H9 (cell line): ENCODE measurements around the gene SDK1. TPM values are rescaled to one million over a fixed set of nuclear protein-coding genes. Genes with fewer than 3 reads are reported as not detected.

Source experiments
- DNase-seq: peaks from one replicate; pipeline ENCODE4 v3.0.0-alpha.2; 2017
- H2AFZ ChIP-seq: one replicate; pipeline ENCODE4 v1.6.1; 2013; ENCODE audit warnings: mild to moderate bottlenecking, low read length, control low read depth, moderate library complexity
- H2AK5ac ChIP-seq: 2 replicates; pipeline ENCODE4 v1.6.1; 2013; ENCODE audit warnings: low read length, control low read depth, mixed read lengths; ENCODE audit not compliant: insufficient read length
- H2BK120ac ChIP-seq: one replicate; pipeline ENCODE4 v1.6.1; 2013; ENCODE audit warnings: low read depth, mild to moderate bottlenecking, low read length, control low read depth, inconsistent platforms; ENCODE audit not compliant: poor library complexity, severe bottlenecking
- H2BK12ac ChIP-seq: 2 replicates; pipeline ENCODE4 v1.6.1; 2013; ENCODE audit warnings: low read length, control low read depth, mixed read lengths, low read depth; ENCODE audit not compliant: insufficient read length
- H2BK15ac ChIP-seq: 2 replicates; pipeline ENCODE4 v1.6.1; 2013; ENCODE audit warnings: low read depth, low read length, control low read depth
- H2BK20ac ChIP-seq: one replicate; pipeline ENCODE4 v1.6.1; 2013; ENCODE audit warnings: low read depth, mild to moderate bottlenecking, low read length, control low read depth, inconsistent platforms; ENCODE audit not compliant: poor library complexity, severe bottlenecking
- H2BK5ac ChIP-seq: 2 replicates; pipeline ENCODE4 v1.6.1; 2013; ENCODE audit warnings: low read length, control low read depth, mixed read lengths; ENCODE audit not compliant: insufficient read length
- H3K14ac ChIP-seq: 2 replicates; pipeline ENCODE4 v1.6.1; 2013; ENCODE audit warnings: low read length, control low read depth; ENCODE audit not compliant: insufficient read depth
- H3K18ac ChIP-seq: 2 replicates; pipeline ENCODE4 v1.6.1; 2013; ENCODE audit warnings: low read depth, mild to moderate bottlenecking, mixed read lengths, low read length, control low read depth; ENCODE audit not compliant: insufficient read length
- H3K23ac ChIP-seq: 2 replicates; pipeline ENCODE4 v1.6.1; 2013; ENCODE audit warnings: low read length, control low read depth, mixed read lengths, low read depth; ENCODE audit not compliant: insufficient read length
- H3K23me2 ChIP-seq: 2 replicates; pipeline ENCODE4 v1.6.1; 2013; ENCODE audit warnings: low read depth, mild to moderate bottlenecking, mixed read lengths, low read length, control low read depth; ENCODE audit not compliant: insufficient read length, poor library complexity, severe bottlenecking
- H3K27ac ChIP-seq: 2 replicates; pipeline ENCODE4 v1.5.1; 2013; ENCODE audit warnings: low read length, control low read depth, mixed read lengths, low read depth; ENCODE audit not compliant: insufficient read length
- H3K27me3 ChIP-seq: 2 replicates; pipeline ENCODE4 v1.6.1; 2013; ENCODE audit warnings: low read length, control low read depth, inconsistent platforms; ENCODE audit not compliant: insufficient read depth
- H3K4ac ChIP-seq: 2 replicates; pipeline ENCODE4 v1.6.1; 2013; ENCODE audit warnings: low read depth, mild to moderate bottlenecking, control low read depth, inconsistent platforms, low read length, moderate library complexity
- H3K4me1 ChIP-seq: 2 replicates; pipeline ENCODE4 v1.6.1; 2013; ENCODE audit warnings: low read length, control low read depth, inconsistent platforms; ENCODE audit not compliant: insufficient read depth
- H3K4me2 ChIP-seq: 2 replicates; pipeline ENCODE4 v1.6.1; 2013; ENCODE audit warnings: low read length, control low read depth, mixed read lengths; ENCODE audit not compliant: insufficient read length, insufficient read depth
- H3K56ac ChIP-seq: 2 replicates; pipeline ENCODE4 v1.6.1; 2013; ENCODE audit warnings: low read depth, mild to moderate bottlenecking, mixed read lengths, low read length, control low read depth; ENCODE audit not compliant: insufficient read length
- H3K79me1 ChIP-seq: 2 replicates; pipeline ENCODE4 v1.6.1; 2013; ENCODE audit warnings: low read depth, mild to moderate bottlenecking, moderate library complexity, low read length, control low read depth, inconsistent platforms; ENCODE audit not compliant: insufficient read depth, poor library complexity, severe bottlenecking
- H3K79me2 ChIP-seq: 2 replicates; pipeline ENCODE4 v1.6.1; 2013; ENCODE audit warnings: low read length, control low read depth, inconsistent platforms; ENCODE audit not compliant: insufficient read depth
- H3K9ac ChIP-seq: 2 replicates; pipeline ENCODE4 v1.6.1; 2013; ENCODE audit warnings: low read length, control low read depth, mixed read lengths; ENCODE audit not compliant: insufficient read length; ENCODE audit errors: extremely low read depth
- H3K9me3 ChIP-seq: one replicate; pipeline ENCODE4 v1.6.1; 2013; ENCODE audit warnings: low read depth, low read length, inconsistent platforms; ENCODE audit not compliant: control insufficient read depth
- H3T11ph ChIP-seq: one replicate; pipeline ENCODE4 v1.6.1; 2013; ENCODE audit warnings: mild to moderate bottlenecking, low read length, control low read depth, inconsistent platforms
- H4K20me1 ChIP-seq: one replicate; pipeline ENCODE4 v1.6.1; 2013; ENCODE audit not compliant: control insufficient read depth, insufficient read length, insufficient read depth
- H4K5ac ChIP-seq: 2 replicates; pipeline ENCODE4 v1.6.1; 2013; ENCODE audit warnings: low read depth, mild to moderate bottlenecking, mixed read lengths, low read length, control low read depth; ENCODE audit not compliant: insufficient read length
- H4K8ac ChIP-seq: replicated peaks from 2 replicates; pipeline ENCODE4 v1.6.1; 2013; ENCODE audit warnings: low read length, control low read depth, mixed read lengths, low read depth; ENCODE audit not compliant: insufficient read length
- H4K91ac ChIP-seq: 2 replicates; pipeline ENCODE4 v1.6.1; 2013; ENCODE audit warnings: low read depth, mild to moderate bottlenecking, moderate library complexity, mixed read lengths, low read length, control low read depth; ENCODE audit not compliant: insufficient read length
- H3K27ac Mint-ChIP-seq, 3 experiments: 2 replicates in 2 of 3; 3 replicates in 1 of 3; pipeline ENCODE4 v1.8.0; 2020 to 2021; ENCODE audit warnings: mixed read lengths in 3 of 3, mild to moderate bottlenecking in 1 of 3, moderate library complexity in 1 of 3
- H3K27me3 Mint-ChIP-seq: 2 replicates; pipeline ENCODE4 v1.8.0; 2021; ENCODE audit warnings: low read depth, mild to moderate bottlenecking, moderate library complexity, mixed read lengths
- H3K36me3 Mint-ChIP-seq, 3 experiments: 2 replicates in 2 of 3; 3 replicates in 1 of 3; pipeline ENCODE4 v1.8.0; 2020 to 2021; ENCODE audit warnings: low read depth in 3 of 3, mixed read lengths in 3 of 3; ENCODE audit not compliant: insufficient read depth in 1 of 3
- H3K4me1 Mint-ChIP-seq, 2 experiments: 2 replicates each; pipeline ENCODE4 v1.8.0; 2020; ENCODE audit warnings: mixed read lengths in 2 of 2
- H3K4me3 Mint-ChIP-seq, 2 experiments: 2 replicates in 1 of 2; 3 replicates in 1 of 2; pipeline ENCODE4 v1.8.0; 2020 to 2021; ENCODE audit warnings: mild to moderate bottlenecking in 2 of 2, mixed read lengths in 2 of 2, moderate library complexity in 1 of 2
- H3K9me3 Mint-ChIP-seq, 2 experiments: 2 replicates in 1 of 2; 3 replicates in 1 of 2; pipeline ENCODE4 v1.8.0; 2020; ENCODE audit warnings: mild to moderate bottlenecking in 2 of 2, mixed read lengths in 2 of 2, moderate library complexity in 1 of 2
- WGBS: extraction: QIAGEN DNeasy Blood & Tissue Kit; methylation state at CpG from one replicate; pipeline ENCODE4 v1.1.7; 2013; ENCODE audit warnings: missing lambda C conversion rate, low lambda C conversion rate, mixed read lengths; ENCODE audit not compliant: insufficient read length; ENCODE audit errors: extremely low coverage; 5-methylcytosine and 5-hydroxymethylcytosine counted together
- total RNA-seq: library from RNA; stranded (reverse); gene quantifications from 2 replicates; pipeline ENCODE4 v1.2.1, GENCODE V29; 2021
- TF ChIP-seq, protein P1 (sequence below): fragments of 200-600 bp; sonication (generic); conservative IDR thresholded peaks from 3 replicates; pipeline ENCODE4 v1.8.0; 2021; ENCODE audit warnings: antibody characterized with exemption, mild to moderate bottlenecking

Gene SDK1
- total RNA-seq, 1 experiment from 2014 or later: 8.7 TPM

DNA sequence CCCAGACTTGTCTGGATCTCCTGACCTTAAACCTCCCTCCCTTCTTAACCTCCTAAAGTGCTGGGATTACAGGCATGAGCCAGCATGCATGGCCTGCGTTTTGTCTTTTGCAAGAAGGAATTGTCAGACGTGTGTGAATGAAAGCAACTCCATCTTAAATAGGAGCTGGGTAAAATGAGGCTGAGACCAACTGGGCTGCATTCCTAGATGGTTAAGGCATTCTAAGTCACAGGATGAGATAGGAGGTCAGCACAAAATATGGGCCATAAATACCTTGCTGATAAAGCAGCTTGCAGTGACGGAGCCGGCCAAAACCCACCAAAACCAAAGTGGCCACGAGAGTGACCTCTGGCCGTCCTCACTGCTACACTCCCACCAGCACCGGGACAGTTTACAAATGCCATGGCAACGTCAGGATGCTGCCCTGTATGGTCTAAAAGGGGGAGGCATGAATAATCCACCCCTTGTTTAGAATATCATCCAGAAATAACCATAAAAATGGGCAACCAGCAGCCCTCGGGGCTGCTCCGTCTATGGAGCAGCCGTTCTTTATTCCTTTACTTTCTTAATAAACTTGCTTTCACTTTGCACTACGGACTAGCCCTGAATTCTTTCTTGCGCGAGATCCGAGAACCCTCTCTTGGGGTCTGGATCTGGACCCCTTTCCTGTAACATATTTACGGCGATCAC, 41.2 kb upstream of the SDK1 start:
- H3K9ac ChIP-seq: no peak overlapping the region
- no peak overlapping the region for H3K4ac ChIP-seq
- H2BK12ac ChIP-seq: no peak overlapping the region
- no peaks in the 10 kb centered on the region for H3K23me2 ChIP-seq
- H3K23ac ChIP-seq: no peak overlapping the region
- no peak for DNase-seq
- Mint-ChIP-seq H3K4me3 (no peak overlapping the region), H3K4me1 (peaks cover 41 to 48% of the 10 kb centered on the region in 2 experiments), H3K36me3 (no peaks in the 10 kb centered on the region; a peak in 2 of 7 replicates), H3K9me3 (no peaks in the 10 kb centered on the region), H3K27me3 (0 out of 2 replicates have a peak, but pooled peaks cover 2% of the 10 kb centered on the region), H3K27ac (no peak overlapping the region; a peak in 1 of 7 replicates)
- no peak overlapping the region for H2BK15ac ChIP-seq
- peaks cover 2% of the 10 kb centered on the region; the same call in 1 of the 2 replicates for H3K4me1 ChIP-seq
- H2AK5ac ChIP-seq: no peak overlapping the region
- H3K27ac ChIP-seq: no peak overlapping the region
- H4K5ac ChIP-seq: no peak overlapping the region
- H3K79me1 ChIP-seq: no peaks in the 10 kb centered on the region
- no peak overlapping the region for H4K8ac ChIP-seq
- no peak overlapping the region for H2BK20ac ChIP-seq
- H3K4me2 ChIP-seq: no peak overlapping the region
- no peak overlapping the region for H3T11ph ChIP-seq
- H2BK5ac ChIP-seq: no peak overlapping the region
- H3K79me2 ChIP-seq: no peaks in the 10 kb centered on the region
- no peak overlapping the region for H2AFZ ChIP-seq
- no peak overlapping the region for H4K91ac ChIP-seq
- H3K14ac ChIP-seq: no peak overlapping the region
- WGBS: no CpG with 5 or more reads among the region's 17 CpGs
- no peaks in the 10 kb centered on the region for H4K20me1 ChIP-seq
- H3K56ac ChIP-seq: no peak overlapping the region
- no peaks in the 10 kb centered on the region for H3K9me3 ChIP-seq
- H3K18ac ChIP-seq: no peak overlapping the region
- TF ChIP-seq, protein P1, sequence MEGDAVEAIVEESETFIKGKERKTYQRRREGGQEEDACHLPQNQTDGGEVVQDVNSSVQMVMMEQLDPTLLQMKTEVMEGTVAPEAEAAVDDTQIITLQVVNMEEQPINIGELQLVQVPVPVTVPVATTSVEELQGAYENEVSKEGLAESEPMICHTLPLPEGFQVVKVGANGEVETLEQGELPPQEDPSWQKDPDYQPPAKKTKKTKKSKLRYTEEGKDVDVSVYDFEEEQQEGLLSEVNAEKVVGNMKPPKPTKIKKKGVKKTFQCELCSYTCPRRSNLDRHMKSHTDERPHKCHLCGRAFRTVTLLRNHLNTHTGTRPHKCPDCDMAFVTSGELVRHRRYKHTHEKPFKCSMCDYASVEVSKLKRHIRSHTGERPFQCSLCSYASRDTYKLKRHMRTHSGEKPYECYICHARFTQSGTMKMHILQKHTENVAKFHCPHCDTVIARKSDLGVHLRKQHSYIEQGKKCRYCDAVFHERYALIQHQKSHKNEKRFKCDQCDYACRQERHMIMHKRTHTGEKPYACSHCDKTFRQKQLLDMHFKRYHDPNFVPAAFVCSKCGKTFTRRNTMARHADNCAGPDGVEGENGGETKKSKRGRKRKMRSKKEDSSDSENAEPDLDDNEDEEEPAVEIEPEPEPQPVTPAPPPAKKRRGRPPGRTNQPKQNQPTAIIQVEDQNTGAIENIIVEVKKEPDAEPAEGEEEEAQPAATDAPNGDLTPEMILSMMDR: no peak
- no peak overlapping the region for H2BK120ac ChIP-seq
- H3K27me3 ChIP-seq: no peaks in the 10 kb centered on the region
